ENCODE results near the gene NTRK2.

GRCh38 chr9:84993105-84993504 lies 323.6 kb downstream of the NTRK2 start:
- no peak for TF ChIP-seq POLR2A (IDR thresholded peaks at IDR 0.05)
- TF ChIP-seq, protein P1, sequence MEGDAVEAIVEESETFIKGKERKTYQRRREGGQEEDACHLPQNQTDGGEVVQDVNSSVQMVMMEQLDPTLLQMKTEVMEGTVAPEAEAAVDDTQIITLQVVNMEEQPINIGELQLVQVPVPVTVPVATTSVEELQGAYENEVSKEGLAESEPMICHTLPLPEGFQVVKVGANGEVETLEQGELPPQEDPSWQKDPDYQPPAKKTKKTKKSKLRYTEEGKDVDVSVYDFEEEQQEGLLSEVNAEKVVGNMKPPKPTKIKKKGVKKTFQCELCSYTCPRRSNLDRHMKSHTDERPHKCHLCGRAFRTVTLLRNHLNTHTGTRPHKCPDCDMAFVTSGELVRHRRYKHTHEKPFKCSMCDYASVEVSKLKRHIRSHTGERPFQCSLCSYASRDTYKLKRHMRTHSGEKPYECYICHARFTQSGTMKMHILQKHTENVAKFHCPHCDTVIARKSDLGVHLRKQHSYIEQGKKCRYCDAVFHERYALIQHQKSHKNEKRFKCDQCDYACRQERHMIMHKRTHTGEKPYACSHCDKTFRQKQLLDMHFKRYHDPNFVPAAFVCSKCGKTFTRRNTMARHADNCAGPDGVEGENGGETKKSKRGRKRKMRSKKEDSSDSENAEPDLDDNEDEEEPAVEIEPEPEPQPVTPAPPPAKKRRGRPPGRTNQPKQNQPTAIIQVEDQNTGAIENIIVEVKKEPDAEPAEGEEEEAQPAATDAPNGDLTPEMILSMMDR (IDR thresholded peaks at IDR 0.05): no peak
- no peak for TF ChIP-seq EP300 (IDR thresholded peaks at IDR 0.05)
- no peak for TF ChIP-seq POLR2AphosphoS5 (IDR thresholded peaks at IDR 0.05)
